Mucosa of stomach (tissue), 1 donor: ENCODE measurements around the gene KHDRBS1.
"Not testable (repeated sequence)": the region's sequence is repeated elsewhere in the genome, so short reads cannot be mapped to it uniquely, and the experiment has no call there.

ENCODE experiments used
- H3K27me3 ChIP-seq: one replicate; pipeline ENCODE4 v1.7.0; 2013; ENCODE audit warnings: mild to moderate bottlenecking, low read length; ENCODE audit not compliant: control insufficient read depth, insufficient read depth
- H3K36me3 ChIP-seq: one replicate; pipeline ENCODE4 v1.7.0; 2013; ENCODE audit warnings: low read length; ENCODE audit not compliant: control insufficient read depth, insufficient read depth
- H3K4me1 ChIP-seq: one replicate; pipeline ENCODE4 v1.7.0; 2013; ENCODE audit warnings: mild to moderate bottlenecking, low read length; ENCODE audit not compliant: control insufficient read depth, insufficient read depth
- H3K4me3 ChIP-seq: one replicate; pipeline ENCODE4 v1.7.0; 2013; ENCODE audit warnings: low read length
- H3K9ac ChIP-seq: one replicate; pipeline ENCODE4 v1.7.0; 2013; ENCODE audit warnings: mild to moderate bottlenecking, low read length, moderate library complexity
- H3K9me3 ChIP-seq: one replicate; pipeline ENCODE4 v1.7.0; 2013; ENCODE audit warnings: mild to moderate bottlenecking, low read length, moderate library complexity; ENCODE audit not compliant: control insufficient read depth
- donor health status: Pancreatic carcinoma.

KHDRBS1 gene

DNA sequence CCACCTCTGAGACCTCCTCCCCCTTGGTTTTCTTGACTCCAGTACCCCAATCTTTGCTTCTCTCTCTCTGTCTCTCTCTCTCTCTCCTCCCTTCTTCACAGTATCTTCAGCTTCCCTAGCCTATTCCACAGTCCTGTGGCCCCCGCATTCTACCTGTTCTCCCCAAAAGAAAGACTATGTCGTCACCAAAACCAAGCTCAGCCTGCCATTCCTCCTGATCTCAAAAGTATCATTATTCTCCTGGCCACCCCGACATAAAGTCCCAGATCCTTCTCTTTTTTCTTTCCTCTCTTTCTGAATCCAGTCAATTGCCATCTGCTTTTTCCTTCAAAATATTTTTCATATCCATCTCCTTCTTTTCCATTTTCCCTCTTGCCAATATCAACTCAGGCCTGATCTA lies 23.7 kb upstream of the KHDRBS1 start:
- peaks cover under 1% of the 10 kb centered on the region for H3K4me1 ChIP-seq
- H3K36me3 ChIP-seq = no peaks in the 10 kb centered on the region
- no peak overlapping the region for H3K9ac ChIP-seq

DNA sequence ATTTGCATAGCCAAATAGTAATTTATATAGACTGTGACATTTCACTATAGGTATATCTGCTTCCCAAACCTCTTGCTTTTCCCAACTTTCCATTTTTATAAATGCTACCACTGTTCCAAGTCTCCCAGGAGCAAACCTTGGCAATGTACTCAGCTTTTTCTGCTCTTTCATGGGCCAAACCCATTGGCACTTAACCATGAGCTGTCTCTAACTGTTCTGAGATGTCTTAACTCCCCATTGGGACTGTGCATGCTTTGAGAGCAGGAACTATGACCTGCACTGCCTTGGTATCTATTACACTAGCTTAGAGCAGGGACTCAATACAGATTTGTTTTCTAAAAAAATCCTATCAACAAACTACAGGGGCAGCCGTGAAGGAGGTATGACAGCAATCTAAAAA lies 22.5 kb upstream of the KHDRBS1 start:
- no peak overlapping the region for H3K4me3 ChIP-seq
- no peaks in the 10 kb centered on the region for H3K36me3 ChIP-seq
- H3K9ac ChIP-seq = no peak overlapping the region
- no peaks in the 10 kb centered on the region for H3K4me1 ChIP-seq
- H3K9me3 ChIP-seq = no peaks in the 10 kb centered on the region
- H3K27me3 ChIP-seq = no peaks in the 10 kb centered on the region

More for the DNA sequence above, 23.7 kb upstream of the KHDRBS1 start:
- H3K4me3 ChIP-seq = no peak overlapping the region
- H3K9me3 ChIP-seq = no peaks in the 10 kb centered on the region
- no peaks in the 10 kb centered on the region for H3K27me3 ChIP-seq

DNA sequence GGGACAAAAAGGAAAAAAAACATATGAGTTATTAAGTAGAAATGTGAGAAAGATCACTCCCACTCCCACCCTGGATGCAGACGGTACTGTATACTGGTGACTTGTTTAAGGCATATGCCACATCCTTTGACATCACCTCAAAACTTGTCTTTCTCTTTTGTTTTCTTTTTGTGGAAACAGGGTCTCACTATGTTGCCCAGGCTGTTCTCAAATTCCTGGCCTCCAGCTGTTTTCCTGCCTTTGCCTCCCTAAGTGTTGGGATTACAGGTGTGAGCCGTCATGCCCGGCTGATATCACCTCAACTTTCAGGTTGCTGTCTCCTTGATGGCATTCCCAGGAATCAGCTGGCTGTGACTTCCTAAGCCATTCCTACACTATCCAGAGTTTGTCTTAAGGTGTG lies 18.4 kb upstream of the KHDRBS1 start:
- no peaks in the 10 kb centered on the region for H3K27me3 ChIP-seq
- no peaks in the 10 kb centered on the region for H3K9me3 ChIP-seq
- H3K4me1 ChIP-seq = no peaks in the 10 kb centered on the region
- no peaks in the 10 kb centered on the region for H3K36me3 ChIP-seq
- H3K4me3 ChIP-seq = no peak overlapping the region
- H3K9ac ChIP-seq = no peak overlapping the region

DNA sequence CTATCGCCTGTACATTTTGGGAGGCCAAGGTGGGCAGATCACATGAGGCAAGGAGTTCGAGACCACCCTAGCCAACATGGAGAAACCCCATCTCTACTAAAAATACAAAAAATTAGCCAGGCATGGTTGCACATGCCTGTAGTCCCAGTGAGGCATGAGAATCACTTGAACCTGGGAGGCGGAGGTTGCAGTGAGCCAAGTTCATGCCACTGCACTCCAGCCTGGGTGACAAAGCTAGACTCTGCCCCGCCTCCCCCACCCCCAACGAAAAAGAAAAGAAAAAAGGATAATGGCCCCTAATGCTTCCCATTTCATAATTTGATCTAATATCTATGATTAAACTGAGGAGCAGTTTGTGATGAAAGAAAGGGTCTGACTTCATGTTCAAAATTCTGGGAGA lies 17.5 kb upstream of the KHDRBS1 start:
- H3K4me1 ChIP-seq, H3K9ac ChIP-seq, H3K4me3 ChIP-seq, H3K36me3 ChIP-seq, H3K9me3 ChIP-seq, H3K27me3 ChIP-seq: not testable (repeated sequence)

DNA sequence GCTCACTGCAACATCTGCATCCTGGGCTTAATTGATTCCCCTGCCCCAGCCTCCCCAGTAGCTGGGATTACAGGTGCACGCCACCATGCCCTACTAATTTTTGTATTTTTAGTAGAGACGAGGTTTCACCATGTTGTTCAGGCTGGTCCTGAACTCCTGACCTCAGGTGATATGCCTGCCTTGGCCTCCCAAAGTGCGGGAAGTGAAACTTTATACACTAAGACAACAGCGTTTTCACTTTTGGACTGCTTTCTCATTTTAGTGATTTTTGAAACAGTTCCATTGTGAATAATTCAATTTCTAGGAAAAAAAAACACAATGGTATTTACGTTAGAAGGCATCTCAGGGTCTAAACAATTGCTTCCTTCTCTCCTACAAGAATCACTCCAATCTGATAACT lies 11.8 kb upstream of the KHDRBS1 start:
- H3K9ac ChIP-seq = no peak overlapping the region
- no peak overlapping the region for H3K4me3 ChIP-seq
- no peaks in the 10 kb centered on the region for H3K27me3 ChIP-seq
- no peaks in the 10 kb centered on the region for H3K9me3 ChIP-seq
- H3K36me3 ChIP-seq = no peaks in the 10 kb centered on the region
- peaks cover 5% of the 10 kb centered on the region for H3K4me1 ChIP-seq

DNA sequence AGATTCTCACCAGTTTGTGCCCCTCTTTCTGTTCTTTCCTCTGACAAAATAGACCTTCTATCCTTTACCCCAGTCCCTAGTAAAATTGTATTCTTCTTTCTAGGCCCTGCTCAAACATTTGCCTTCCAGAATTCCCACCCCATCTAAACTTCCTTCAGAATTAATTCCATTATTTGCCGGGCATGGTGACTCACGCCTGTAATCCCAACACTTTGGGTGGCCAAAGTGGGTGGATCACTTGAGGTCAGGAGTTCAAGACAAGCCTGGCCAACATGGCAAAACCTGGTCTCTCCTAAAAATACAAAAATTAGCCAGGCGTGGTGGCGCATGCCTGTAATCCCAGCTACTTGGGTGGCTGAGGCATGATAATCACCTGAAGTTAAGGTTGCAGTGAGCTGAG lies 11.4 kb upstream of the KHDRBS1 start:
- not testable (repeated sequence) for H3K27me3 ChIP-seq, H3K36me3 ChIP-seq, H3K9me3 ChIP-seq, H3K4me3 ChIP-seq, H3K9ac ChIP-seq, H3K4me1 ChIP-seq

DNA sequence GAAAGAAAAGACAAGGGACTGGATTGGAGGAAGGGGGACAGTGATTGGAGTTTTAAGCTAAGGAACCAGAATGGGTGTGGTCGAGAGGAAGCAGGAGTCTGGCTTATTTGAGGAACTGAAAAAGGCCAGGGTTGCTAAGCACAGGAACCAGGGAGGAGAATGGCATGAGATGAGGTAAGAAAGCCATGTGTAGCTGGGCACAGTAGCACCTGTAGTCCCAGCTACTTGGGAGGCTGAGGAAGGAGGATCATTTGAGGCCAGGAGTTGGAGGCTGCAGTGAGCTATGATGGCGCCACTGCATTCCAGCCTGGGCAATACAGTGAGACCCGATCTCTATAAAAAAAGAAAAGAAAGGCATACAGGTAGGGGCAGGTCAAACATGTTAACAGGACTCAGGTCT lies 8.1 kb upstream of the KHDRBS1 start:
- Histone ChIP-seq H3K9ac (no peak overlapping the region), H3K27me3 (no peaks in the 10 kb centered on the region), H3K4me1 (peaks cover 5% of the 10 kb centered on the region), H3K9me3 (no peaks in the 10 kb centered on the region), H3K36me3 (no peaks in the 10 kb centered on the region), H3K4me3 (no peak overlapping the region)

DNA sequence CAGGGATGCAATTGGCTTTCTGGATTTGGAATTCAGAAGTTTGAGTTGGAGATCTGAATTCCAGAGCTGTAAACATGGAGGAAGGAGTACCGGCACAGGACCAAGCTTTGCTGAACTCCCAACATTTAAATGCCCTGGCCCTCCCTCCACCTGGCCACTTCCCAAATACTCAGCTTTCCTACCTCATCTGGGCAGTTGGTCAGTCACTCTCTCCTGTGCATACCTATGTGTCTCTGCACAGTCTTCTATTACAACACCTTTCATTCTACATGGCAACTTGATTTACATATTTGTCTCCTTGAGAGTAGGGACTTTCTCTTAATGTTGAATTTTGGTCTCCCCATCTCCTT lies 6.1 kb upstream of the KHDRBS1 start:
- no peaks in the 10 kb centered on the region for H3K36me3 ChIP-seq
- H3K4me3 ChIP-seq = no peak overlapping the region
- no peaks in the 10 kb centered on the region for H3K9me3 ChIP-seq
- H3K4me1 ChIP-seq = peaks cover under 1% of the 10 kb centered on the region
- H3K9ac ChIP-seq = no peak overlapping the region
- no peaks in the 10 kb centered on the region for H3K27me3 ChIP-seq

DNA sequence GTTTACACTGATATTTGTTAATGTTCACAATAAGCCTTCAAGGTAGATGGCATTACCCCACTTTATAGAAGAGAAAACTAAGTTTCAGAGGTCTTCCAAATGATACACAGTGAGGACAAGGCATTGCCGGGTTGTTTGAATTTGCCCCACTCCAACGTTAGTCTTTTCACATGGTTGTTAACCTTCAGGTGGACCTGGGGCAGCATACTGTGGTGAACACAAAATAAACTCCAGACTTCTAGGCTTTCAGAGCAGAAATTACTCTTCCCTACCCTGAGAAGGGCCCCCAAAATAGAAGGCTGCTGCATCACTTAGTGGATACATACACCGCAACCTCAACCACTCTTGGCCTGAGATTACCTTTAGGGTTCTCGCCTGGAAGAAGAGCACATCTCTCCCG lies 3.4 kb upstream of the KHDRBS1 start:
- H3K9ac ChIP-seq = no peak overlapping the region
- H3K27me3 ChIP-seq = no peaks in the 10 kb centered on the region
- peaks cover 4% of the 10 kb centered on the region for H3K4me1 ChIP-seq
- H3K36me3 ChIP-seq = no peaks in the 10 kb centered on the region
- H3K9me3 ChIP-seq = no peaks in the 10 kb centered on the region
- H3K4me3 ChIP-seq = no peak overlapping the region

DNA sequence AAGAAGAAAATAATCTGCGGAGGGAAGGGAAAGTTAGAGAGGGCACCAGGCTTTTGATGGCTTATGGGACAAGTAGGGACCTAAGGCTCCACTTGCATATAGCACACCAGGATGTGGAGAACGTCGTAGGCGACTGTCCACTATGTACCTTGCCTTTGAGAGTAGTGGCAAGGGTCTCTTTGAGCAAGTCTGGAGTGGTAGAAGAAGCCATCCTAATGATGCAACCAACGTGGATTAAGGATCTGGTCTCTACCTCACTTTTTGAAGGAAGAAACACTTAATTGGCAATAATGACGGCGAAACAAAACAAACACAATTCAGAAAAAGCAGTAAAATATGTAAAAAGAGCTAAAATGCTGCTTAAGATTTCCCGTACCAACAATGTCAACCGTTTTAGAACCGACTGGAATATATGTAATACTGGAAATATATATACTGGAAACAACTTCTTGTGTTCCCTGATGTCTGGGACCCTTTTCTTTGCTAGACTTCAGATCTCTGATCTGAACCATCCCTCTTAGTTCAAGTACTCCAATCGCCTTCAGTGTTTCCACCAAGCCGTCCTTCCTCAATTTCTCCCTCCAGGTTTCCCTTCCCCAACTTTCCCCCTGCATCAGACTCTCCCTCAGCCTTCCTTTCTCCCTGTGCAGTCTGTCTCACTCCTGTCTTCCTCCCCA lies 821 bp upstream of the KHDRBS1 start:
- peak overlapping the region; percentile 92 for H3K4me3 ChIP-seq
- no peaks in the 10 kb centered on the region for H3K27me3 ChIP-seq
- no peaks in the 10 kb centered on the region for H3K9me3 ChIP-seq
- no peaks in the 10 kb centered on the region for H3K36me3 ChIP-seq
- peak overlapping the region; percentile 90 for H3K9ac ChIP-seq
- peaks cover 12% of the 10 kb centered on the region for H3K4me1 ChIP-seq

DNA sequence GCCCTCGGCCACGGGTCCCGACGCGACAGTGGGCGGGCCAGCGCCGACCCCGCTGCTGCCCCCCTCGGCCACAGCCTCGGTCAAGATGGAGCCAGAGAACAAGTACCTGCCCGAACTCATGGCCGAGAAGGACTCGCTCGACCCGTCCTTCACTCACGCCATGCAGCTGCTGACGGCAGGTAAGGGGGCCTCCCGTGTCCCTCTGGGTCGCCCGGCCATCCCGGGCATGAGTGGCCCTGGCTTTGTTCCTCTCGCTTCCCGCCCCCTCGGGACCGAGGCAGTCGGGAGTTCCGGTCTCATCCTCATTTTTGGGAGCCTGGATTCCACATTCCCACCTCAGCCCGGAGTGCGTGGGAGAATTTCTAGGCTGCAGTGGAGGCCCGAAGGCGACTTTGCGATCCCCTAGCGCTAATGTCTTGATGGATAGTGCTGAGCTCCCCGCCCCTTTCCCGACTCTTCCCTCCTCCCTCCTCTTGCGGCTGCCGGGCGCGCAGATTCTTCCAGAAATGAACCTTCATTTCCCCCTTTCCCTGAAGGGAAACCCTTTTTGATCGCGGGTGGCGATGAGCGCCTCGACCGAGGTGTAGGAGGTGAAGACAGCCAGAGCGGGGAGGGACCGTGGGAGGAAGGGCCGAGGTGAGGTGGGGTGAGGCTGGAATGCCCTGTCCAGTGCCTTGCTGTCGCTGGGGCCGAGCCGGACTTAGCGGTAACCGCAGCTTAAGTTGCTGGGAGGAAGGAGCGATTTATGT lies 705 bp downstream of the KHDRBS1 start:
- H3K36me3 ChIP-seq = no peaks in the 10 kb centered on the region
- peaks cover 12% of the 10 kb centered on the region for H3K4me1 ChIP-seq
- H3K9me3 ChIP-seq = no peaks in the 10 kb centered on the region
- H3K9ac ChIP-seq = peak overlapping the region; percentile 90
- H3K27me3 ChIP-seq = no peaks in the 10 kb centered on the region
- H3K4me3 ChIP-seq = peak overlapping the region; percentile 92

DNA sequence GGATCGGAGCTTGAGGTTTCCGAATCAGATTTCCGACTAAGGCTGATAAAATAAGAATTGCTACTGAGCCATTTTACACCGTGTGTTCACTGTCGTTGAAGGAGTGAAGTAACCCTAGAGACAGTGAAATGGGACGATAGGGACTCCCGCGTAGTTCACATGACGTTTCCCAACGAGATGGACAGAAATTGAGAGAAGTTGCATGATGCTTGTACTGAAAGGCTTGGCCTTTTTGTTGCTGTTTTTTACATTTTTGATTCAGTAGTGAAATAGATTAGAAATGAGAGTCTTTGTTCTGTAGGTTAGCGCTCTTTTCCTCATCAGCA lies 1.2 kb downstream of the KHDRBS1 start:
- no peaks in the 10 kb centered on the region for H3K36me3 ChIP-seq
- H3K9me3 ChIP-seq = no peaks in the 10 kb centered on the region
- peaks cover 15% of the 10 kb centered on the region for H3K4me1 ChIP-seq
- H3K4me3 ChIP-seq = peak overlapping the region; percentile 92
- peak overlapping the region; percentile 90 for H3K9ac ChIP-seq
- H3K27me3 ChIP-seq = no peaks in the 10 kb centered on the region

DNA sequence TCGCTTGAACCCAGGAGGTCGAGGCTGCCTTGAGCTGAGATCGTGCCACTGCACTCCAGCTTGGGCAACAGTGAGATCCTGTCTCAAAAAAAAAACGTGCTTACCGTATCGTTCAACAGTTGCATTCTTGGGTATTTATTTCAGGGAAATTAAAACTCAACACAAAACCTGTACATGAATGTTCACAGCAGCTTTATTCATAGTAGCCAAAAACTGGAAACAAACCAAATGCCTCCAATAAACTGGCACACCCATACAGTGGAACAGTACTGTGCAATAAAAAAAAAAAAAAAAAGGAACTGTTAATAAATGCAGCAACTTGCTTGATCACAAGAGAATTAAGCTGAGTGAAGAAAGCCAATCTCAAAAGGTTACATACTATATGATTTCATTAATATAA lies 6.7 kb downstream of the KHDRBS1 start:
- H3K9ac ChIP-seq = no peak overlapping the region
- peaks cover 15% of the 10 kb centered on the region for H3K4me1 ChIP-seq
- no peaks in the 10 kb centered on the region for H3K36me3 ChIP-seq
- H3K4me3 ChIP-seq = no peak overlapping the region
- H3K27me3 ChIP-seq = no peaks in the 10 kb centered on the region
- H3K9me3 ChIP-seq = no peaks in the 10 kb centered on the region
